HEK293 (cell line): ENCODE results near the gene SS18.

Source experiments
- BCL6B ChIP-seq: fragments of 450-650 bp; formaldehyde crosslinking; IDR thresholded peaks from 2 replicates; pipeline ENCODE4 v1.5.1; 2017; ENCODE audit warnings: missing biosample characterization, missing genetic modification characterization
- CTCF ChIP-seq: fragments of 450-650 bp; formaldehyde crosslinking; IDR thresholded peaks from 2 replicates; pipeline ENCODE4 v1.5.1; 2016; ENCODE audit warnings: missing biosample characterization, missing genetic modification characterization
- ELK4 ChIP-seq: IDR thresholded peaks from 2 replicates; pipeline ENCODE4 v1.6.1; 2011; ENCODE audit warnings: mild to moderate bottlenecking, low read depth, low read length, borderline replicate concordance
- SETDB1 ChIP-seq: IDR thresholded peaks from one replicate; pipeline ENCODE4 v1.6.1; 2017; ENCODE audit warnings: mild to moderate bottlenecking, low read length, moderate library complexity, mixed read lengths; ENCODE audit not compliant: insufficient read length
- YY1 ChIP-seq: fragments of 450-650 bp; formaldehyde crosslinking; IDR thresholded peaks from 2 replicates; pipeline ENCODE4 v1.5.1; 2018; ENCODE audit warnings: missing biosample characterization, missing genetic modification characterization
- ZNF140 ChIP-seq: fragments of 450-650 bp; formaldehyde crosslinking; IDR thresholded peaks from 2 replicates; pipeline ENCODE4 v1.5.1; 2016; ENCODE audit warnings: missing biosample characterization, missing genetic modification characterization
- ZNF654 ChIP-seq: fragments of 450-650 bp; formaldehyde crosslinking; IDR thresholded peaks from 2 replicates; pipeline ENCODE4 v1.5.1; 2016; ENCODE audit warnings: low read depth, missing biosample characterization, missing genetic modification characterization

GRCh38 chr18:26017929-26018328, 72.5 kb downstream of the SS18 start:
- TF ChIP-seq CTCF (tag by site-specific recombination) (no peak), ZNF140 (tag by site-specific recombination) (no peak), ZNF654 (tag by site-specific recombination) (no peak), YY1 (tag by site-specific recombination) (no peak), BCL6B (tag by site-specific recombination) (no peak), ELK4 (no peak), SETDB1 (no peak)
